HCT116 (cell line): ENCODE measurements around the gene RAD51C.

Source experiments
- ATF3 ChIP-seq: IDR thresholded peaks from 2 replicates; pipeline ENCODE4 v1.6.1; 2012
- CTCF ChIP-seq, 3 experiments: fragments of 200-600 bp in 1 of 3; sonication (generic) in 1 of 3; IDR thresholded peaks in 2 of 3; conservative IDR thresholded peaks in 1 of 3; 2 replicates each; pipeline ENCODE4 v1.5.1; 2012 to 2017; ENCODE audit warnings: low read depth in 2 of 3, low read length in 2 of 3, antibody characterized with exemption in 1 of 3, borderline replicate concordance in 1 of 3, control low read depth in 1 of 3, mild to moderate bottlenecking in 1 of 3, mixed read lengths in 1 of 3, mixed run types in 1 of 3, moderate library complexity in 1 of 3; ENCODE audit not compliant: insufficient read depth in 1 of 3
- JUND ChIP-seq: IDR thresholded peaks from 2 replicates; pipeline ENCODE4 v1.6.1; 2012
- POLR2A ChIP-seq: IDR thresholded peaks from 2 replicates; pipeline ENCODE4 v1.7.0; 2011; ENCODE audit warnings: borderline replicate concordance; ENCODE audit not compliant: insufficient read depth, insufficient read length; ENCODE audit errors: extremely low read depth
- POLR2AphosphoS5 ChIP-seq: IDR thresholded peaks from 2 replicates; pipeline ENCODE4 v1.6.1; 2011; ENCODE audit warnings: mild to moderate bottlenecking, low read depth, low read length, moderate library complexity
- RAD21 ChIP-seq: IDR thresholded peaks from 2 replicates; pipeline ENCODE4 v1.6.1; 2012; ENCODE audit warnings: low read depth, mild to moderate bottlenecking
- REST ChIP-seq: IDR thresholded peaks from 2 replicates; pipeline ENCODE4 v1.6.1; 2012; ENCODE audit warnings: low read depth
- SIN3A ChIP-seq: IDR thresholded peaks from 2 replicates; pipeline ENCODE4 v1.6.1; 2012; ENCODE audit warnings: low read depth
- TCF7L2 ChIP-seq: IDR thresholded peaks from 2 replicates; pipeline ENCODE4 v1.7.0; 2011; ENCODE audit warnings: borderline replicate concordance, inconsistent platforms; ENCODE audit not compliant: insufficient read depth, insufficient read length; ENCODE audit errors: extremely low read depth

- TF ChIP-seq POLR2A (no peak), CTCF (IDR thresholded peaks at IDR 0.05 in 2 of 3, conservative IDR thresholded peaks at IDR 0.05 in 1 of 3; ENCODE audit: borderline replicate concordance in 1 of 3, insufficient read depth in 1 of 3, low read depth in 2 of 3, low read length in 2 of 3) (no peak), REST (no peak), ATF3 (no peak), POLR2AphosphoS5 (no peak), RAD21 (no peak), JUND (no peak), TCF7L2 (no peak), SIN3A (no peak)
Measured at GRCh38 chr17:58677194-58677880, 15.1 kb upstream of the RAD51C start.
